NCI-H128 (cell line): ENCODE measurements around the gene CYBB.
"Not testable (repeated sequence)": the region's sequence is repeated elsewhere in the genome, so short reads cannot be mapped to it uniquely, and the experiment has no call there.

Experiments used
- DNase-seq: peaks from one replicate; lab custom pipeline; 2025; ENCODE audit not compliant: unreplicated experiment; lab: John Stamatoyannopoulos, UW

CYBB gene

DNA sequence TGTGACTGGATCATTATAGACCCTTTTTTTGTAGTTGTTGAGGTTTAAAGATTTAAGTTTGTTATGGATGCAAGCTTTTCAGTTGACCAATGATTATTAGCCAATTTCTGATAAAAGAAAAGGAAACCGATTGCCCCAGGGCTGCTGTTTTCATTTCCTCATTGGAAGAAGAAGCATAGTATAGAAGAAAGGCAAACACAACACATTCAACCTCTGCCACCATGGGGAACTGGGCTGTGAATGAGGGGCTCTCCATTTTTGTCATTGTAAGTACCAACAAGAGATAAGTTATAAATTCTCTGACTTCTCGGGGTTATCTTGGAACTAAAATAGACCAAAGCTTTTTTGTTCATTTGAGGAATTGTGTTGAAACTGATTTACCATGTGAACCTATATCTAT, at the start of gene CYBB:
TSS of gene CYBB (plus strand) at position 203 of the 400 bp plus-strand sequence. CDS start at position 222, 19 bp downstream.
- no peak for DNase-seq

- DNase-seq, result peak; percentile 0
These were observed 34.5 kb upstream of the CYBB start for GRCh38 chrX:37745354-37745753.

DNA sequence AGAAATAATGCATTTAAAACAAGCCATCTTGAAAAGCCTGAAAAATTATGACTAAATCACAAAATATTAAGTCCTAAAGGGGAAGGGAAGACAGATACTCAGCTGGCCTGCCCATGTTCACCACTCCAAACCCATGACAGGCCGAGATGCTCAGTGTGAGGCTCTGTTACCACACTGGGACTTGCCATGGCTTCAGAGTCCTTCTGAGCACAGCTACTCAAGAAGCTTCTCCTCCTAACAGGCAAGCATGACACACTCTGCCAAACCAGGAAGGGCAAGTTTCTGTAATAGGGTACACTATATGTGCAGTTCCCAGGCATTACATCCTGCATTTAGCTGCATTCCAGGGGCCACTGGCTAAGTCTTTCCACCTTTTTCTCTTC, 34.0 kb upstream of the CYBB start:
- DNase-seq, result no peak

DNA sequence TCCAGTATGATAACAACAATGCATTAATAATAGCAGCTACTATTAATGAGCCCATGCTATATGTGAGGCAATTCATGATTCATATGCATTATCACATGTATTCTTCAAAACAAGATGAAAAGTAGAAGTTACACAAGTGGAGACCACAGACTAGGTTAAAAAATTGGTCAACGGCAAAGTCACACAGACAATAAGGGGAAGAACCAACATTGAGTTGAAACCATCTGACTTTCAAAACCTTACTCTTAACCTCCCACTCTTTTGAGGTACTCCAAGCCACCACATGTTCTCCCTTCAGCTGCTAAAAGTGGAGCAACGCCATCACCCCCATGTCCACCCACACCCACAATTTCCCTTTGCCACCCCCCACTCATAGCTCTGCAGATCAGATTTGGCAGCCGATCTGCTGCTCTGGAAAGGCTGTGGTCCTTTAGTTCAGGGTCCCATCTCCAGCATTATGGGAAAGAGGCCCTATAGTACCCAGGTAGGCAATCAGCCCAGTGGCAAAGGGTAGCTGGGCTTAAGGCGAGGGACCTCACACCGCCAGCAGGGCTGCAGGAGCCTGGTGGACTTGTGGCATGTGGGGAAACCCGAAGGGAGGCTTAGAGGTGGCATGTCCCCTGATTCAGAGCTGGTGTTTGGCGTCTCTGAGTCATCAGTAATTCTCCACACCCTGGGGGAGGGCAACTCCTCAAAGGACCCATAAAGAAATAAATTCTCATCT, 33.5 kb upstream of the CYBB start:
- no peak for DNase-seq

DNA sequence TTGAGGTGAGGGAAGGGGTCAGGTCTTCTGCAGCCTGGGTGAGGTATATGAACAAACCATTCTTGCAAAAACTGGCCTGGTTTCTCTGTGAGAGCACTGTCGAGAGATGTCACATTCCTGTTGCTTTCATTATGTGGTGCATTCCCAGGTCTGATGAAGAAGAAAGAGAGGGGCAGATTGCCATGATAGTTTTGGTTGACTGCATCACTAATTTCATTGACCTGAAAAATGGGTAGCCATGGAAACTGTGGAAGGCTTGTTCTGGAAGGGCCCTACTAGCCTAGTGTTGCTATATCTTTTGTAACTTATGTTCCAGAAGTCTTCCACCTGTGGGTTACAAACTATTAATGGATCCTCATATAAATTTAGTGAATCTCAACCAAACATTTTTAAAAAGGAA, 32.9 kb upstream of the CYBB start:
- DNase-seq, result no peak

GRCh38 chrX:37752281-37752680, 27.6 kb upstream of the CYBB start:
- DNase-seq, result no peak

DNA sequence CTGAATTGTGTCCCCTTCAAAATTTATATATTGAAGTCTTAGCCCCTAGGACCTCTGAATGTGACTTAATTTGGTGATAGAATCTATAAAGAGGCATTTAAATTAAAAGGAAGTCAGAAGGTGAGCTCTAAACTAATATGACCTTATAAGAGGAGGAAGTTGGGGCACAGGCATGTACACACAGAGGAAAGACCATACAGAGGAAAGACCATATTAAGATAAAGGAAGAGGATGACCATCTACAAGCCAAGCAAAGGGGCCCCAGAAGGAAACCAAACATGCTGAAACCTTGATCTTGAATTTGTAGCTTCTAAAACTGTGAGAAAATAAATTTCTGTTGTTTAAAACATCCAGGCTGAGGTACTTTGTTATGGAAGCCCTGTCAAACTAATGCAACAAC, 26.9 kb upstream of the CYBB start:
- DNase-seq, result no peak

GRCh38 chrX:37753384-37753783, 26.5 kb upstream of the CYBB start:
- DNase-seq, result no peak

DNA sequence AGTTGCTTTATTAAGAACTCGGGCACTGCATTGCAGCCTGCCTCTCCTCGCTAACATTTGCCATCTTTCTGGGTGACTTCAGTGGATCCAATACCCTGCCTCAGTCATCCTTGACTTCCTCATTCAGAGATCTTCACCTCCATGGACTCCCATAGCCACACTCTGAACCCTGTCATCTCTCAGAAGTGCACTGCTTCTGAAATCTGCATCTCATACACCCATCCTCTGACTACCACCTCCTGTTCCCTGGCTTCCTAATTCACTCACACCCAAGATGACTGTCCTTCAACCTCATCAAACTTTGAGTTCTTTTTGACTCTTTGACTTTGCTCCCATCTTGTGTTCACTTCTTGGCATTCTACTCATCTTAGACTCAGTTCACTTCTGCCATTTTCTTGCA, 25.3 kb upstream of the CYBB start:
- no peak for DNase-seq

- DNase-seq, result no peak
These were observed 24.8 kb upstream of the CYBB start for GRCh38 chrX:37755025-37755424.

DNA sequence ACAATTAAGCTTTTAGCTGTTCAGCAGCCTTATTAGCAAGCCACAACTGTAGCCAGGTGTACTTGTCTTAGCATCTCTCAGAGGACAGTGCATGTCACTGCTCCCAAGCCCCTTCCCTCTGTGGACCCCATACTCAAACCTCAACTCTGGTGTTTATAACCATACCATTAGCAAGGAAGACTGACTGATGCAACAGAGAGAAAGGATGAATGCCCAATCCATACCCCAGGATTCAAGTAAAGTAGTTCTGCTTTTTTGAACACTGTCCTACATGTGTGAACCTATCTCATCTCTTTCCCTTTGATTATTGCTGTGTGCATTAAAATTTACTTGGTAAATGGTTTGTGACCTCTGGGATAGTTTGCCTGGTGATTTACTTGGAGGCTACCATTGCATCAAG, 22.8 kb upstream of the CYBB start:
- no peak for DNase-seq

DNA sequence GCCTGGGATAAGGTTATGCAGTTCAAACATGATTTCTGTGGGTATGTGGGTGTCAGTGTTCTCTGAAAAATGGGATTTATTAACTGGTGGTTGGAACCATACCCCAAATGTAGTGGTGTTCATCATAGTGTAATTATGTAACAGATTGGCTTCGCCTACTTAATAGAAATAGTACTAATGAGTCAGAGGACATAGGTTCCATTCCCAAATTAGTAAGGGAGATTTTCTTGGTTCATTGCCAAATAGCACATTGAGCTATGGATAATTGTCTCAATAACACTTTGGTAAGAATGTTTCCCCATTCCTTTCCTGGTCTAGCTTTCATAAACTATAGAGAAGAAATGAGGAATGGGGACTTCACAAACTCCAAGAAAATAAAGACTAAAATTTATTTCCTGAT, 20.5 kb upstream of the CYBB start:
- no peak for DNase-seq

GRCh38 chrX:37759878-37760418, 19.9 kb upstream of the CYBB start:
- no peak for DNase-seq

DNA sequence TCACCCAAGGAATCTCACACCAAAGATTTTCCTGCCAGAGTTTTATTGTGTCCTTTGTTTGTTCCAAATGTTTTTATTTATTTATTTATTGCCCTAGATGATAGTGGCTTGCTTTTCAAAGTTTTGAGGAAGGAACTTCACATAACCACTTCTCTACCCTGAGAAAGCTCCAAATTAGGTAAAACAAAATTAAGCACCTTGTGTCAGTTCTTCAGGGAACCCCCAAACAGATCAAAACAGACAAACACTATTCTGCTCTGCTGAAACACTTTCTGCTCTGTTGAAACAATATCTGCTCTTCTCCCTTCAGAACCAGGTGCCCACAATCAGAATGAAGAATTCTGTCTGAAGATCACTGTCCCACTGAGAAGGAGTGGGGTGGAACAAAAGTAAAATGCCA, 16.5 kb upstream of the CYBB start:
- DNase-seq, result no peak

DNA sequence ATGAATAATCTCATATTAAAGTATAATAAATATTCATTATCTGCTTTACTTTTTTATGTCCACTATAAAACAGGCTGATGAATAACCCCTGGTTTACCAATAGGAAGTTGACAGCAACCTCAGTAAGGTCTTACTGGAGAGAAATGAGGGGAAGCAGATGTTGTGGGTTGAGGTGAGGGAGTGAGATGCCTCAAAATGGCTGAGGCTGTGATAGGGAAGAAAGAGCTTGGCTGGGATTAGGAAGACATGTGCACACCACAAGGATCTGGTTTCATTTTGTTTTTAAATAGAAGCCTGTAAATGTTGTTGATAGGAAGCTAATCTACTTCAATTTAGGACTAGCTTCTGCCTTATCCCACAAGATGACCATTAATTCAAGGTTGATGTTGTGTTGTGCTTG, 14.4 kb upstream of the CYBB start:
- DNase-seq, result no peak

- DNase-seq, result no peak
These were observed 12.4 kb upstream of the CYBB start for GRCh38 chrX:37767430-37767829.

DNA sequence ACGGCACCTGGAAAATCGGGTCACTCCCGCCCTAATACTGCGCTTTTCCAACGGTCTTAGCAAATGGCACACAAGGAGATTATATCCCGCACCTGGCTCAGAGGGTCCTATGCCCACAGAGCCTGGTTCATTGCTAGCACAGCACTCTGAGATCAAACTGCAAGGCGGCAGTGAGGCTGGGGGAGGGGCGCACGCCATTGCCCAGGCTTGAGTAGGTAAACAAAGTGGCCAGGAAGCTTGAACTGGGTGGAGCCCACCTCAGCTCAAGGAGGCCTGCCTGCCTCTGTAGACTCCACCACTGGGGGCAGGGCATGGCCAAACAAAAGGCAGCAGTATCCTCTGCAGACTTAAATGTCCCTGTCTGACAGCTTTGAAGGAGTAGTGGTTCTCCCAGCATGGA, 11.0 kb upstream of the CYBB start:
- not testable (repeated sequence) for DNase-seq

- DNase-seq, result no peak
These were observed 3.4 kb upstream of the CYBB start for GRCh38 chrX:37776283-37776986.

DNA sequence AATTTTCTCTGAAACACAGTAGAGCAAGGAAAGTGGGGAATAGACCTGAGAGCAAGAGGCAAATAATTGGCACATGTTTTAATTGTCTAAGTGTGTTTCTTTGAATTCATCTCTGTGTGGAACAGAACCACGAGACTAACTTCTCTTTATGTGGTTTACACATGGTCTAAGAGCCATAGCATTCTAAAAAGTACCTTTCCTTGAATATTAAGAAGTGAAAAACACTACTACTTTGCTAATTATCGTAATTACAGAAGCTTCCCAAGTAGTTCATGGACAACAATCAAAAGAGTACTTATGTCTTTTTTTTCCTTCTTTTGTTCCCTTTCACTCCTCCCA, 2.9 kb upstream of the CYBB start:
- no peak for DNase-seq

GRCh38 chrX:37781081-37781480, 1.2 kb downstream of the CYBB start:
- DNase-seq, result no peak

- DNase-seq, result no peak
These were observed 2.0 kb downstream of the CYBB start for GRCh38 chrX:37781814-37782213.

DNA sequence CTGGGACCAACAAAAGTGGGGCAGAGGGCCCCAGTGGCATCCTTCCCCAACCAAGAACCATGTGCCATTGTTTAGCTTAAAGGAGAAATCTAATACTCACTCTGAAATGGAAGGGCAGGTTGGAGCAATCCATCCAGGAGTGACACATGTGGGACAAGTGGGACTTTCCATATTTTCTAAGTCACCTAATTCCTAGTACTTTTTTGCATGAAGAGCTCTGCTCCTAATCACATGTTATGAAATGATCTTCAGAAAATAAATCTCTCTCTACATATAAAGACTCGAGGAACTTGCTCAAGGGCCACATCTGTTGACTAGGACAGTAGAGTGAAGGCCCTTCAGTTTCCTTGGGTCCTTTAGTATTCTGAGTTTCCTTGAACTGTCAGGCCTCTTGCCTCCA, 2.5 kb downstream of the CYBB start:
- no peak for DNase-seq

- DNase-seq, result no peak
These were observed 3.4 kb downstream of the CYBB start for GRCh38 chrX:37783305-37783704.
